Measurements from ENCODE around the gene ZNF385B. TPM values are rescaled to one million over a fixed set of nuclear protein-coding genes. Genes with fewer than 3 reads are reported as not detected.

Gene ZNF385B
- total RNA-seq, 2 experiments from 2014 or later: 113 to 178 TPM

GRCh38 chr2:179444056-179444455, 417.4 kb downstream of the ZNF385B start:
- Histone ChIP-seq H3K4me2 (ENCODE audit: low read length) (no peak overlapping the region), H4K20me1 (ENCODE audit: insufficient read depth, low read length) (no peaks in the 10 kb centered on the region), H3K79me2 (ENCODE audit: insufficient read depth, low read depth, low read length) (no peaks in the 10 kb centered on the region), H3K4me1 (ENCODE audit: insufficient read depth, low read length, poor library complexity, severe bottlenecking) (no peaks in the 10 kb centered on the region), H3K36me3 (ENCODE audit: insufficient read depth, low read length) (peaks cover 79% of the 10 kb centered on the region), H3K9me3 (ENCODE audit: low read length) (no peaks in the 10 kb centered on the region), H2AFZ (ENCODE audit: low read length) (no peak overlapping the region), H3K4me3 (ENCODE audit: low read depth, low read length, poor library complexity, severe bottlenecking) (no peak overlapping the region), H3K27ac (ENCODE audit: low read depth, low read length, poor library complexity, severe bottlenecking) (no peak overlapping the region), H3K9me2 (ENCODE audit: insufficient read depth, low read length) (no peaks in the 10 kb centered on the region)
- DNase-seq (ENCODE audit: low spot score): no peak
- intact Hi-C loops (cut with micrococcal nuclease; ENCODE audit: unreplicated experiment): no loop called here
- TF ChIP-seq, protein P1, sequence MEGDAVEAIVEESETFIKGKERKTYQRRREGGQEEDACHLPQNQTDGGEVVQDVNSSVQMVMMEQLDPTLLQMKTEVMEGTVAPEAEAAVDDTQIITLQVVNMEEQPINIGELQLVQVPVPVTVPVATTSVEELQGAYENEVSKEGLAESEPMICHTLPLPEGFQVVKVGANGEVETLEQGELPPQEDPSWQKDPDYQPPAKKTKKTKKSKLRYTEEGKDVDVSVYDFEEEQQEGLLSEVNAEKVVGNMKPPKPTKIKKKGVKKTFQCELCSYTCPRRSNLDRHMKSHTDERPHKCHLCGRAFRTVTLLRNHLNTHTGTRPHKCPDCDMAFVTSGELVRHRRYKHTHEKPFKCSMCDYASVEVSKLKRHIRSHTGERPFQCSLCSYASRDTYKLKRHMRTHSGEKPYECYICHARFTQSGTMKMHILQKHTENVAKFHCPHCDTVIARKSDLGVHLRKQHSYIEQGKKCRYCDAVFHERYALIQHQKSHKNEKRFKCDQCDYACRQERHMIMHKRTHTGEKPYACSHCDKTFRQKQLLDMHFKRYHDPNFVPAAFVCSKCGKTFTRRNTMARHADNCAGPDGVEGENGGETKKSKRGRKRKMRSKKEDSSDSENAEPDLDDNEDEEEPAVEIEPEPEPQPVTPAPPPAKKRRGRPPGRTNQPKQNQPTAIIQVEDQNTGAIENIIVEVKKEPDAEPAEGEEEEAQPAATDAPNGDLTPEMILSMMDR (conservative IDR thresholded peaks at IDR 0.05; ENCODE audit: low read length): no peak
- no peak for TF ChIP-seq EZH2phosphoT487 (IDR thresholded peaks at IDR 0.05; ENCODE audit: borderline replicate concordance, low read depth, low read length)
- ChIA-PET POLR2A (interaction anchor here (1.1 kb wide), 1 partner anchor 19 kb away, joined by 3 read pairs; no protein-coding TSS in a partner anchor), CTCF (ENCODE audit: unreplicated experiment) (no interaction called here)
- BruUV-seq (replicated peaks): no TSS peak

- Histone ChIP-seq H3K4me1 (ENCODE audit: insufficient read depth, low read length, poor library complexity, severe bottlenecking) (no peaks in the 10 kb centered on the region), H3K36me3 (ENCODE audit: insufficient read depth, low read length) (peaks cover 79% of the 10 kb centered on the region), H3K9me3 (ENCODE audit: low read length) (no peaks in the 10 kb centered on the region), H3K9me2 (ENCODE audit: insufficient read depth, low read length) (no peaks in the 10 kb centered on the region), H3K4me3 (ENCODE audit: low read depth, low read length, poor library complexity, severe bottlenecking) (no peak overlapping the region), H4K20me1 (ENCODE audit: insufficient read depth, low read length) (no peaks in the 10 kb centered on the region), H3K27ac (ENCODE audit: low read depth, low read length, poor library complexity, severe bottlenecking) (no peak overlapping the region), H2AFZ (ENCODE audit: low read length) (no peak overlapping the region), H3K4me2 (ENCODE audit: low read length) (no peak overlapping the region), H3K79me2 (ENCODE audit: insufficient read depth, low read depth, low read length) (no peaks in the 10 kb centered on the region)
- no TSS peak for BruUV-seq (replicated peaks)
- intact Hi-C loops (cut with micrococcal nuclease; ENCODE audit: unreplicated experiment): no loop called here
- CTCF ChIA-PET (ENCODE audit: unreplicated experiment): no interaction called here
- POLR2A ChIA-PET: interaction anchor here (0.6 kb wide), 1 partner anchor 345 kb away, joined by 3 read pairs; no protein-coding TSS in a partner anchor
- no peak for DNase-seq (ENCODE audit: low spot score)
- TF ChIP-seq, protein P1 (conservative IDR thresholded peaks at IDR 0.05; ENCODE audit: low read length): no peak
These were observed 418.2 kb downstream of the ZNF385B start for GRCh38 chr2:179443180-179443579.

DNA sequence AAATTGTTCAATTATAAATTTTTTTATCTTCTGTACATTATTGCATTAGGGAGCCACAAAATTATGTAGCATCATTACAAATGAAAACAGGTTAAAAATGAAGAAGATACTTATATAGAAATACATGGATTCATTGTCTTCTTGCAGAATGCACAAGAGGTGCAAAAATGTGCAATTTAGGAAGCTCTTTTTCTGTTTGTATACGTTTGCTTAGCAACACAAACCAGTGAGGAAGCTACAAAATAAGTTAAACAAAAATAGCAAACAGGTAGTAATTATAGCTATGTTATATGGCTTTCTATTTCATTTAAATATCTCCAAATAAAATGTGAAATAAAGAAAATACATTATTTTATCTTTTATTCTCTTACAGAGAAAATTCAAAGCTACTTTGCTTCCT, 419.2 kb downstream of the ZNF385B start:
- Histone ChIP-seq H3K9me2 (ENCODE audit: insufficient read depth, low read length) (no peaks in the 10 kb centered on the region), H2AFZ (ENCODE audit: low read length) (no peak overlapping the region), H3K4me1 (ENCODE audit: insufficient read depth, low read length, poor library complexity, severe bottlenecking) (no peaks in the 10 kb centered on the region), H4K20me1 (ENCODE audit: insufficient read depth, low read length) (no peaks in the 10 kb centered on the region), H3K4me3 (ENCODE audit: low read depth, low read length, poor library complexity, severe bottlenecking) (no peak overlapping the region), H3K27ac (ENCODE audit: low read depth, low read length, poor library complexity, severe bottlenecking) (no peak overlapping the region), H3K36me3 (ENCODE audit: insufficient read depth, low read length) (peaks cover 77% of the 10 kb centered on the region), H3K4me2 (ENCODE audit: low read length) (no peak overlapping the region), H3K9me3 (ENCODE audit: low read length) (no peaks in the 10 kb centered on the region), H3K79me2 (ENCODE audit: insufficient read depth, low read depth, low read length) (no peaks in the 10 kb centered on the region)
- no TSS peak for BruUV-seq (replicated peaks)
- ChIA-PET CTCF (ENCODE audit: unreplicated experiment) (no interaction called here), POLR2A (interaction anchor here (0.7 to 0.8 kb wide), 2 partner anchors 506 to 1759 kb away, joined by 3 read pairs; no protein-coding TSS in a partner anchor)
- no peak for DNase-seq (ENCODE audit: low spot score)
- TF ChIP-seq, protein P1 (conservative IDR thresholded peaks at IDR 0.05; ENCODE audit: low read length): no peak
- TF ChIP-seq EZH2phosphoT487 (IDR thresholded peaks at IDR 0.05; ENCODE audit: borderline replicate concordance, low read depth, low read length): no peak
- intact Hi-C loops (cut with micrococcal nuclease; ENCODE audit: unreplicated experiment): no loop called here

Data from OCI-LY7 (cell line).